T-helper 22 cell (primary cell): ENCODE data around the gene CLCN6.
A peak's percentile ranks its signal among the peaks of the same experiment; 100 is the strongest.

Source experiments
- DNase-seq: peaks from one replicate; pipeline ENCODE4 v3.0.0-alpha.2; 2020; ENCODE audit warnings: low read depth

Gene CLCN6, protein sequence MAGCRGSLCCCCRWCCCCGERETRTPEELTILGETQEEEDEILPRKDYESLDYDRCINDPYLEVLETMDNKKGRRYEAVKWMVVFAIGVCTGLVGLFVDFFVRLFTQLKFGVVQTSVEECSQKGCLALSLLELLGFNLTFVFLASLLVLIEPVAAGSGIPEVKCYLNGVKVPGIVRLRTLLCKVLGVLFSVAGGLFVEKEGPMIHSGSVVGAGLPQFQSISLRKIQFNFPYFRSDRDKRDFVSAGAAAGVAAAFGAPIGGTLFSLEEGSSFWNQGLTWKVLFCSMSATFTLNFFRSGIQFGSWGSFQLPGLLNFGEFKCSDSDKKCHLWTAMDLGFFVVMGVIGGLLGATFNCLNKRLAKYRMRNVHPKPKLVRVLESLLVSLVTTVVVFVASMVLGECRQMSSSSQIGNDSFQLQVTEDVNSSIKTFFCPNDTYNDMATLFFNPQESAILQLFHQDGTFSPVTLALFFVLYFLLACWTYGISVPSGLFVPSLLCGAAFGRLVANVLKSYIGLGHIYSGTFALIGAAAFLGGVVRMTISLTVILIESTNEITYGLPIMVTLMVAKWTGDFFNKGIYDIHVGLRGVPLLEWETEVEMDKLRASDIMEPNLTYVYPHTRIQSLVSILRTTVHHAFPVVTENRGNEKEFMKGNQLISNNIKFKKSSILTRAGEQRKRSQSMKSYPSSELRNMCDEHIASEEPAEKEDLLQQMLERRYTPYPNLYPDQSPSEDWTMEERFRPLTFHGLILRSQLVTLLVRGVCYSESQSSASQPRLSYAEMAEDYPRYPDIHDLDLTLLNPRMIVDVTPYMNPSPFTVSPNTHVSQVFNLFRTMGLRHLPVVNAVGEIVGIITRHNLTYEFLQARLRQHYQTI

DNA sequence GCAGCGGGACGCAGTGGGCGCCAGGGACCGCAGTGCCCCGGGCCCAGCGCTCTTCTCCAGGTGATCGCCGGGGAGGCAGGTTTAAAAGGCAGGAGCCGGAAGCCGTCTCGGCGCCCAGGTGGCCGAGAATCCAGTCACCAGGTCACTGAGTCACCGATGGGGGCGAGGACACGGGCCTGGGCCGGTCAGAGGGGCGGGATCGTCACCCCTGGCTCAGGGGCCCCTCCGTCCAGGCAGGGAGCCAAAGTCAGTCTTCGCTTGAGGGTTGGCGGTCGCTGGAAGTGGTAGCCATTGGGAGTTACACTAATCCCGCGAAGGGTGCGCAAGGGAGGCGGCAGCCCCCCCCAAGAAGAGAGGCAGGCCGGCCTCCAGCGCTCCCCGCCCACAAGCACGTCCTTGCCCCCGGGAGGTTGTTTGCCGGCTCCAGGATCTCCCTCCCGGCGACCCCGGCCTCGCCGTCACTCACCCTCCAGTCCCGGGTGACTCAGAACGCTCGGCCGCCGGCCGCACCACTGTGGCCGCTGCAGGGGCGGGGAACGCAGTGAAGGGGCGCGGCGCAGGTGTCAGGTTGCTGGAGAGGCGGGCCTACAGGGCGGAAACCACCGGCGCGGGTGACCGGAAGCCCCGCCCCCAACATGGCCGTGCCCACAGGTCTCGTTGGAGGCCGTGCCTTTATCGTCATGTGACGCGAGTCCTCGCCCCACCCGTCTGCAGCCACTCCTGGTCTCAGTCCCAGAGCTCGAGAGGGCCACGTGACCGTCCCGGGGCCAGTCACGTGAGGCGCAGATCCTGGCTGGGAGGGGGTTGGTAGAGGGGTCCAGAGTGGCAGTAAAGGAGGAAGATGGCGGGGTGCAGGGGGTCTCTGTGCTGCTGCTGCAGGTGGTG lies at the start of gene CLCN6, which contains the start of gene MTHFR:
TSS of gene CLCN6 (plus strand) at position 770 of the 885 bp plus-strand sequence. CDS start at position 842, 72 bp downstream.
TSS of gene MTHFR (minus strand) at position 543 of the 885 bp plus-strand sequence. CDS start 2,848 bp downstream, outside the sequence.
- peak; percentile 99 for DNase-seq

DNA sequence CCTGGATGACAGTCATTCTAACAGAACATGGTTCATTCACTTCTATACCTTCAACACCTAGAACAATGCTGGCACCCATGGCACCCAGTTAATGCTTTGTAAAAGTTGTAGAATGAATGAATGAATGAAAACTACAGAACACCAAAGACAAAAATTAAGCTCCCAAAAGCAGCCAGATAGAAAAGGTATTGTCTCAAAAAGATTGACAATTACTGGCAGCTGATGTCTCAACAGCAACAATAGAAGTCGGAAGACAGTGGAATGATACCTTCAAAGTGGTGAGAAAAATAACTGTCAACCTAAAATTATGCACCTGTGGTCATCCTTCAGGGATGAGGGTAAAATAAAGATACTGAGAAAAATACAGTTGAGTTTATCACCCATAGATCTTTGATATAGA lies 48.9 kb upstream of the CLCN6 start:
- DNase-seq = no peak

DNA sequence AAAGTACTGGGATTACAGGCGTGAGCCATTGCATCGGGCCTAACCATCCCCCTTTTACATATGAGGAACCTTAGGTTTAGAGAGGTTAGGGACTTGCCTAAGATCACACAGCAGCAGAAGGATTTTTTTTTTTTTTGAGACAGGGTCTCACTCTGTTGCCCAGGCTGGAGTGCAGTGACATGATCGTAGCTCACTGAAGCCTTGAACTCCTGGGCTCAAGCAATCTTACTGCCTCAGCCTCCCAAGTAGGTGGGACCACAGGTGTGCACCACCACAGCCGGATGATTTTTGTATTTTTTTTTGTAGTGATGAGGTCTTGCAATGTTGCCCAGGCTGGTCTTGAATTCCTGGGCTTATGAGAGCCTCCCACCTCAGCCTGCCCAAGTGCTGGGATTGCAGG lies 46.2 kb upstream of the CLCN6 start:
- DNase-seq = no peak

DNA sequence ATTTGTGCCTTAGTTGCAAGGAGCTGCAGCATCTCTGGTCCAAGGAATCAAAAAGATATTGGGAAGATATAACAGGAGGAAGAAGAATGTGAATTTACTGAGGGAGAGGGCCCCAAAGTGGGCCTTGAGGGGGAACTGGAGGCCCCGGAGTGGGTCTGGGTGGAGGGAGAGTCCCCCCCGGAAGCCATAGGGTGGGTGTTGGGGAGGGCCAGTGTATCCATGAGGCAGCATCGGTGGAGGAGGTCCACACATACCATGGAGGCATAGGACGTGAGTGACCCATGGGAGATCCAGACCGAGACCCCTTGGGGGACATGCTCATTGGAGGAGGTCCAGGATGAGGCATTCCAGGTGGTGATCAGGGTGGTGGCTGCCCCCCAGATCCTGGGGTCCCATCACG lies 44.7 kb upstream of the CLCN6 start:
- no peak for DNase-seq

DNA sequence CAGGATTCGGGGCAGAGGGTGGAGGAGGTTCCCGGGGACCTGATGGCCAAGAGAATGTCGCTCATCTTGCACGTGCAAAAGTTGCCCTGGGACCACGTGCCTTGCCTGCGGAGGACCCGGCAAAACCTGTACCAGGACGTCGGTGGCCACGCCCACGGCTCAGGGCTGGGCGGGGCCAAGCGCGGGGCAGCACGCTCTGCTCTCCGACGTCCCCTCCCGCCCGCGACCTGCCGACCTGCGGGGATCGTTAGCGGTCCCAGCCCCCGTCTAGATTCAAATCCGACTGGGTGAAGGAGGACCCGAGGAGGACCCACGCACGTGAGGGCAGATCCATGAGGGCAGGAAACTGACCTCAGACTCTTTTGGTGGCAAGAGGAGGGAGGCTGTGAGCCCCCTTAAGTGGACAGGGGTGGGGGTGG lies 44.0 kb upstream of the CLCN6 start, which contains the start of gene C1orf167:
TSS of gene C1orf167 (plus strand) at position 206 of the 419 bp plus-strand sequence. CDS start 2,208 bp downstream, outside the sequence.
- peak; percentile 6 for DNase-seq

DNA sequence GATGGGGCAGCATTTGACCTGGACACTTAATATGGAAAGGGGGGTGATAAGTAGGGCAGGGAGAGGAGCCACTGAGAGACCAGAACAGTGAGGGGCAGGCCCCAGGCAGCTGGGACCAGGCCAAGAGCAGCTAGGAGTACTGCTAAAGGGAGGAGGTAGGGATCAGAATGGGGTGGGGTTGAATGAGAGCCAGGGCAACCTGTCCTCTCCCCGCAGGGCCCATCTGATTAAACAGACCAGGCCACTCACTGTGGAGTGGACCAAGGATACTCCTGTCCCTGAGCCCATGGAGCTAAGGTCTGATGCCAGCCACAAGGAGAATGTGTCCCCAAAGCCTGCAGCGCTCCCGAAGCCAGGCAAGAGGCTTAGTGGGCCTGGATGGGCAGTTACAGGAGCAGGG lies 41.9 kb upstream of the CLCN6 start:
- DNase-seq = no peak

DNA sequence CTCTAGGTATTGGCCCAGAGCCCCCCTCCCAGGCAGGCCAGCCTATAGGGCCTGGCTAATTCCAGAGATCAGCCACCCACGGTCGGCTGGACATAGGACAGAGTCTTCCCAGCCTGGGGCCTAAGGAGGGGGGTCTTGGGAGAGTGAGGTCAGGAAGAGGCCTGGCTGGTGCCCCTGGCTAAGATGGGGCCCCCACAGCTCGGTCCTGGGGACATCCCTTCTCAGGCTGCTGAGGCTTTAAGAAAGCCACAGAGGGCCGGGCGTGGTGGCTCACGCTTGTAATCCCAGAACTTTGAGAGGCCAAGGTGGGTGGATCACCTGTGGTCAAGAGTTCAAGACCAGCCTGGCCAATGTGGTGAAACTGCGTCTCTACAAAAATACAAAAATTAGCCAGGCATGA lies 41.5 kb upstream of the CLCN6 start:
- no peak for DNase-seq

DNA sequence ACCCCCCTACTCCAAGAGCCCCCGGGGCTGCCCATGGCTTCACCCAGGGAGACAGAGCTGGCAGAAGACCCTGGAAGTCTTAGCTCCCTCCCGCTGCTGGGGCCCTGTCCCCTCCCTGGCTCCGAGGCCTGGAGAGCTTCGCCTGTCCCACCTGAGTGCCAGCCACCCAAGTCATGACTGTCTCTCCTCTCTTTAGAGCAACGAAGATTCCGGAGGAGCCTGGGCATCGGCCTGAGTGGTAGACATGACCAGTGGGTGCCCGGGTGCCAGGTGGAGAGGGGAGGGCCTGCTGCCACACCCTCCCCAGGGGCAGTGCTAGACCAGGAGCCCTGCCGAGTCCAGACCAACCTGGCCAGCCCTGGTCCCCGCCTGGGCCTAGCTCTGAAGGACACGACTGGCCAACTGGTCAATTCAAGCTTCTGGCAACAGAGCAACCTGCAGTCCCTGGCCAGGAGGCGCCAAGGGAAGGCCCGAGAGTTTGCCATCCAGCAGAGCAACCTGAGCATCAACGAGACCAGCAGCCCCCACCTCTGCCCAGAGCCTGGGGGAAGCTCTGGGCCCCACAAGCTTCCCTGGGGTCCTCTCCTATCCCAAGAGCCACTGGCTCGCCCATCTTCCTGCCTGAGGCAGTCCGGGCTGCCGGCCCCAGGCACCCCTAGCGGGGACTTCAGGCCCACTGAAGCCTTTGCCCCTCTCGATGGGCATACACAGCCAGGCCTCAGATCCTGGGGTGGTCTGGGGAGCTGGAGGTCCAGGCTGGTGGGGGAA lies 40.1 kb upstream of the CLCN6 start:
- DNase-seq = no peak

DNA sequence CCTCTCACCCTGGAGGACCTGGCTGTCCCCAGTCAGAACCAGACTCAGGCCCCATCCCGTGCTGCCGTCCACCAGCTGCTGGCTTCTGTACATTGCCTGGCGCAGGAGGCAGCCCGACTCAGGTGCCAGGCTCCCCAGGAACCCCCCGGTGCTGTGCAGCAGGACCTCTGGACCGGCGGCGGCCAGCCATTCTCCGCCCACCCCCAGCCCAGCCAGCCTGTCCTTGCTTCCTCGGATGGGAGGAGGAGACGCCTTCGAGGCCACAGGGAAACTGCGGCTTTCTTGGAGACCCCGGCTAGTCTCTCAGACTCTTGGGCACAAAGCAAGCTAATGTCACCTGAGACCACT lies 39.6 kb upstream of the CLCN6 start:
- DNase-seq = no peak

DNA sequence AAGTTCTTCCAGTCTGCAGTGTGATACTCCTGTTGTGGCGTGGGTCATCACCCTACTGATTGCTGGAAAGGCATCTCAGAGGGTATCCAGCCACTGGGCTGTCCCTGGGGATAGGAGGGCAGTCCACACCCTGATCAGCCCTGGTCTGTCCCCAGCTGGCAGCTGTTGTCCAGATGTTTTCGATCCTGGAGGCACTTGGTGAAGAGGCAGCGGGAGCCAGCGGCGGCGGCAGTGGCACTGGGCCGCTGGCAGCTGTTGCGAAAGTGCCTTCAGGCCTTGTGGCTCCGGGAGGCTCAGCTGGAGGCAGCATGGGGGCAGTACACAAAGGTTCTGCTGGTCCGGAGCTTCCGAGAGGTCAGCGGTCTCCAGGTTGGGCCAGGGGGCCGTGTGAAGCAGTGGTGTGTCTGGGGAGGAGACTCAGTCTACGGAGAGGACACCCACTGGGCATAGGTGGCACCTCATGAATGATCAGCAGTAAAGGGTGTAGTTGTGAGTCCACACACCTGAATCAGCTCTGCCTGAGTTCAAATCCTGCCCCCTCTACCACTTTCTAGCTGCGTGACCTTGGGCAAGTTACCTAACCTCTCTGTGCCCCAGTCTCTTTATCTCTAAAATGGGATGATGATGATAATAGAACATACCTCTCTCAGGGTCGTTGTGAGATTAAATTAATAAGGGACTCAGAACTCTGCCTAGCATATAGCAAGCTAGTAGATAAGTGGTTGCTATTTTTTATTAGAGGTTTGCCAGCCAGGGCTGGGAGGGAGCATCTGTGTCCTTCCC lies 37.9 kb upstream of the CLCN6 start:
- no peak for DNase-seq

DNA sequence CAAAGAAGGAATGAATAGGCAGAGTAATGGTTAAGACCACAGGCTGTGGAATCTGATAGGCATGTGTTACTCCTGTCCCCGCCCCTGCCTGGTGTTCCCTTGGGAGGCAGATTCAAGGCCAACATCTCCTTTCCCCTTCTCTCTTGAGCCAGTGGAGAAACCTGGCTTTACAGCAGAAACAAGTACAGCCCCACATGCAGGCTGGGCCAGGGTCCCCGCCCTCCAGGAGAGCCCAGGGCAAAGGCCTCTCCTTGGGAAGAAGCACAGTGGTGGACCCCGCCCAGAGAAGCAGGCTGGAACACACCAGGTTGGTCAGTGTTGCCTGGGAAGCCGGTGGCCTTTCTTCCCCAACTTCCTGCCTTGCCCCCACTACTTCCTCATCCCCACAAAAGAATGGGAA lies 37.2 kb upstream of the CLCN6 start:
- DNase-seq = no peak

DNA sequence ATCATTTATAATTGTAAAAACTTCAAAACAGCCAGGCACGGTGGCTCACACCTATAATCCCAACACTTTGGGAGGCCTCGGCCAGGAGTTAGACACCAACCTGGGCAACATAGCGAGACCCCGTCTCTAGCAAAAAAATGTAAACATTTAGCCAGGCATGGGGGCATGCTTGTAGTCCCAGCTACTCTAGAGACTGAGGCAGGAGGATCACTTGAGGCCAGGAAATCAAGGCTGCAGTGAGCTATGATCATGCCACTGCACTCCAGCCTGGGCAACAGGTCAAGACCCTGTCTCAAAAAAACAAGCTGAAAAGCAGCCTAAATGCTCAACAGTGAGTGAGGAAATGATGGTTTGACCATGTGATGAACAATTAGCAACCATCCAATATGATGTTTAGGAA lies 36.7 kb upstream of the CLCN6 start:
- no peak for DNase-seq

DNA sequence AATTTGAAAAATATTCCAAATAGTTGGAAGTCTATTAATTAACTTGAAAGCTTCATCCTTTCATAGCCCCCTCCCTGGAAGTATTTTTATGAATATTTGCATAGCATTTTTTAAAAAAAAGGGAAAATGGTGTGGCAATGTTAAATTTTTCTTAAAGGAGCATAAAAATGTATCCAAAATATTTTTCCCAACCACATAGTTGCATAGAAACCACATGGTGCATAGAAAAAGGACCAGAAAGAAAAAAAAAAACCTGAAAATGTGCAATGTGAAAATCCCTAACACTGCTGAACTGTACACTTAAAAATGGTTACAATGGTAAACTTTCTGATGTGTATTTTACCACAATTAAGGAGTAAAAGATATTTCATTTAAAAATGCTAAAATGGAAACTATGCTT lies 36.0 kb upstream of the CLCN6 start:
- DNase-seq = no peak

DNA sequence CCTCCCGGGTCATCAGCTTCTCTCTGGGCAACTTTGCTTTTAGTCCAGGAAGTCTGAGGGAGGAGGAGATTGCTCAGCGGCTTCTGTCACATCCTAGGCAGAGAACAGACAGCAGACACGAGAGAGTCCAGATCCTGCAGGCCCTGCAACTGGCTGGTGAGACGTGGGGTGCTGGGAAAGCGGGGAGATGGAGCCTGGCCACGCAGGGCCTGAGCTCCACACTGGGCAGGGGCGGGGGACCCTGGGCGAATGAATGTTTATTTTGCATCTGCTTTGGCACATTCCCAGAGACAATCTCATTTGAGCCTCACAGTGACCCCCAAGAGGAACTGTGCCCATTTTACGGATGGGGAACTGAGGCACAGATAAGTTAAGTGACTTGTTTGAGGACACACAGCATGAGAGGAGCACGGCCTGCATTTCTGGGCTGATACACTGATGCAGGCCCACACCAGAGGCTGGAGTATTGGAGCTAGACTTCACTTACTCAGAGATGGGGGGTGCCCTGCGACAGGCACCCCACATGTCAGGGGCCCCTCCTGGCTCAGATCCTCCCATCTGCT lies 34.4 kb upstream of the CLCN6 start:
- DNase-seq = no peak

DNA sequence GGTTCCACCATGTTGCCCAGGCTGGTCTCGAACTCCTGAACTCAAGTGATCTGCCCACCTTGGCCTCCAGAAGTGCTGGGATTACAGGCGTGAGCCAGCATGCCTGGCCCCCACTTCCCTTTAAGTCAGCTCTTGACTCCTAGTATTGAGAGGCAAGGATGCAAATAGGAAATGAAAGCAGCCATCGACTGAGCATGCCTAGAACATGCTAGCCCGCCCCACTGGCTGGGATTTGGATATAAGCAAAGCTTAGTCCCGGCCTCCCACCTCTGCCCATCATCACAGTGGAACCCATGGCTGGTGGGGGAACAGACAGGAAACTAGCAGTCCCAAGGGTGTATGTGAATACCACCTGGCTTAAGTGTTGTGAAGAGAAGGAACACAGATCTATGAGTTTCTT lies 33.5 kb upstream of the CLCN6 start:
- DNase-seq = no peak

DNA sequence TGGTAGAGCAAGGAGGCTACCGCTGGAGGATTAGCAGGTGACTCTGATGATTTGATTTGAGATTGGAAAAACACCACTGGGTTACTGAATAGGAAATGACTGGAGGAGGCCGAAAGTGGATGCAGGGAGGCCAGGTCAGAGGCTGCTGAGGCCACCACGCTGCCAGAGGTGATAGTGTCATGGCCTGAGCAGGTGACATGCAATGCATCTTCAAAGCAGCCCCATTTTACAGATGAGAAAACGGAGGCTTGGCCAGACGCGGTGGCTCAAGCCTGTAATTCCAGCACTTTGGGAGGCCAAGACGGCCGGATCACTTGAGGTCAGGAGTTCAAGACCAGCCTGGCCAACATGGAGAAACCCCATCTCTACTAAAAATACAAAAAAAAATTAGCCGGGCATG lies 31.2 kb upstream of the CLCN6 start:
- DNase-seq = no peak

DNA sequence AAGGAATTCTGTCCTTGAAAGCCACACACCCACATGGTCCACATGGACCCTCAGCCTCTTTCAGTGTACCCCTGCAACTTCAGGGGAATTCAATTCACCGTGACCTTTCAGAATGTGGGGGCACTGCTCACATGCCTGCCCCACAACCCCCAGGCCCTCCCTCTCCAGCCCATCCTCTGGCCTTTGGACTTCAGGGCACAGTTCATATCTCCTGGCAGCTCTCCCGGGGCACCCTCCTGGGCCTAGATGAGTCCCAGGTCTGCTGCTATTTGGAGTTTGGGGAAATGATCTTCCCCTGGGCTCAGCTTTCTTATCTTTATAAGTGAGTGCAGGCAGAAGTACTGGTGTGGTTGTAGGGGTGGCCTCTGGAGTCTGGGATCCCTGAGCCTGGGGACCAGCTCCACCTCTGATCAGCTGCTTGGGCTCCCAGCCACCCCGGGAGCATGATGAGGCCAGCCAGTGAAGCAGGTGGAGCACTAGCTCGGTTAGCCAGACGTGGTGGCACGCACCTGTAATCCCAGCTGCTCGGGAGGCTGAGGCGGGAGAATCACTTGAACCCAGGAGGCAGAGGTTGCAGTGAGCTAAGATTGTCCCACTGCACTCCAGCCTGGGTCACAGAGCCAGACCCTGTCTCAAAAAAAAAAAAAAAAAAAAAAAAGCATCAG lies 28.2 kb upstream of the CLCN6 start:
- no peak for DNase-seq

DNA sequence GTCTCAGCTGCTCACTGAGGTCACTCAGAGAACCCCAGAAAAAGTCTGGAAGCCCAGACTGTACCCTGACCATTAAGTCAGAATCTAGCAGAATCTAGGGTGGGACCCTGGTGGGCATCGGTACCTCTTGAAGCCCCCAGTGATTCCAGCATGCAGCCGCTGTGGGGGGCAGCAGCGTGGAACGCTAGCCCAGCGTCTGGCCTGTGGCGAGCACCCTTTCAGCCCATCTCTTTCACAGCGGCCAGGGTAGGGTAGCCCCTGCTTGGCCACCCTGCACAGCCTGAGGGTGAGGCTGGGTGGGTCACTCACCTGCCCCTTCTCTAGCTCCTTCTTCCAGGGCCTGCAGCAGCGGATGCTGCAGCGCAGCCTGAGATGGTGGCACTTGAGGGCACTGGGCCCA lies 27.7 kb upstream of the CLCN6 start:
- DNase-seq = no peak

DNA sequence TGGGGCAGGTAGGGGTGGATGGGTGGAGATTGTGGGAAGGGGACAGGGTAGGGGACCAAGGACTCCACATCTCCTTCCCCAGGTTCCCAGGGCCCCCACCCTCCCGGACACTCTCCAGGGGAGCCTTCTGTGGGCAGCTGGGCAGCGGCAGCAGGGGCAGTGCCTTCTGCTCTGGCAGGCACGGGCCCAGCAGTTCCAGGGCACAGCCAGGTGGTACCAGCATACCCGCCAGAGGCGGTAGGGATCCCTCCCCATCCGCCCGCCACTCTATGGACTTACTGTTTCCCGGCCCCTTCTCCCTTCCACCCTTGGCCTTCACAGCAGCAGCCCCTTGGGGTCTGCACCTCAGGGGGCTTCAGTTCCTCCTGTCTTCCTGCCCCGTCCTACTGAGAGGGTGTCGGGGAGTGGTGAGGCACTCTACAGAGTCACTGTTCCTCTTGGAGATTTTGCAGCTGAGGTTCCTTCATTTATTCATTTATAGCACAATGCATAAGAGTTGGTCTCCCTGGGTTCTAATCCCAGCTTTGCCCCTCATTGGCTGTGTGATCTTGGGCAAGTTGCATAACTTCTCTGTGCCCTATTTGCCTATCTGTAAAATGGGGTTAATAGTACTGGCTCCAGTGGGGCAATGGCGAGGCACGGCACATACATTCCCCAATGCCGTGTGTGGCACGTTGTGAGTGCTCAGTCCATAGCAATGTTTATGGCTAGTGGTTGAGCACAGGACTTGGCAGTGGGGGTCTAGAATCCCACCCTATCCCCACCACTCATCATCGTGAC lies 27.0 kb upstream of the CLCN6 start:
- no peak for DNase-seq
